ENCODE data around the gene TRPC4AP.
"Not testable (repeated sequence)": the region's sequence is repeated elsewhere in the genome, so short reads cannot be mapped to it uniquely, and the experiment has no call there.

Gene TRPC4AP

DNA sequence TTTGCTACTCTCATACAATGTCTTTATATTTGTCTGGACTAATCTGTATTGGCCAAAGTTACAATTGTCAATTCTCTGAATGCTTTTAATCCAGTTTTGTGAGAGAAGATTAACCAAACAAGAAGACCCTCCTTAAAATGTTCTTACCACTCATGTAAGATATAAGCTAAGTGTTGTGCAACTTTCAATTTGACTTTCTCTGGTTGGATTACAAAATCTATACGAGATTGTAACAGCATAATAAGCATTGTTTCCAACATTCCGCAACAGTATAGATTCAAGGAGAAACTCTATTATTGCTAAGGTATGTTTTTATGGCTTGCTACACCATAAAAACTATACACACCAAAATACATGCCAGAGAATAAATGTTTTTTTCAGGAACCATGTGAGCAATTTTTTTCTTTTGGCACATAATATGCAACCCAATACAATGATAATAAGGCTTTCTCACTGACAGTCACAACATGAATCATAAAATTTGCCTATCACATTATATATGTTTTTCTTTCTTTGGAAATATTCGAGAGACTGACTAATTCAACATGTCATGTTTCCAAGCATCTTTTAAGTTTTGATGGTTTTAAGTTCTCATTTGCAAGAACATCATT, 12.2 kb upstream of the TRPC4AP start:
- no peak for DNase-seq

DNA sequence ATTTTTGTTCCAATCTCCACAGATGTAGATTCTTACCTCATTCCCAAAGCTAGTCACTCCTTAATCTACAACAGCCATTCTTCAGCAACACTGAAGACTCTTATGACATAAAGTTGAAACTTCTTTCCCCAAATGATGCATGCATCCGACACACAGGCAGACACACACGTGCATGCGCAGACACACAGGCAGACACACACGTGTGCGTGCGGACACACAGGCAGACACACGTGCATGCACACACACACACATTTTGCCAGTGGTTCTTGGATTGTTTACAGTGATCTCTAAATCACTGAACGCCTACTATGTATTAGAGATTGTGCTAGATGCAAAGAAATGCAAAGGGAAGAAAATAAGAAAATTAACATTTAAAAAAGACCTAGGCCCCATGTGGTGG, 9.0 kb upstream of the TRPC4AP start:
- DNase-seq: no peak

DNA sequence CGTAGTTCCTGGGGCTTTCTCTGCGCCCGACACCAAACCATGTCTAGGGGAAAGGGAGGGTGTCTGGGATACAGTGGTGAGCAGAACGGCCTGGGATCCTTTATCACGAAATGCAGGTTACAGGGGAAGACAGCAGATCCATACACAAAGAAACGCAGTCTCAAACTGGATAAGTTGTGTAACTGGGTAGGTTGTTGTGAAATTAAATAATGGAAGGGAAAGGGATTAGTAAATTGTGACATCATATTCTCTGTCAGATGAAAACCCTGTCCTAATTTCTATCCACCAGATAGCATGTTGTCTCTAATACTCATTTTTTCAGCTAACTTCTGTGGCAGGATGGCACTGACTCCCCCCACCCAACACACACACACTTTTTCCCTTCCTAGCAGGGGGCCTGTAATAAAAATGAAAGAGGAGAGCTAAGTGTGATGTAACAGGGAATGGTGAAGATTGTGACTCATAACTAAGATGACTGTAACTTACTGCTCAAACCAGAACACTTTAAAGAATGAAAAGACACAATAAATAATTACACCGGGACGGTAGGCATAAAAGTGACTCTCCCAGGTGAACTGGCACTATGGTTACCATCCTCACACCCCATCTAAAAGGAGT, 769 bp upstream of the TRPC4AP start:
- no peak for DNase-seq

DNA sequence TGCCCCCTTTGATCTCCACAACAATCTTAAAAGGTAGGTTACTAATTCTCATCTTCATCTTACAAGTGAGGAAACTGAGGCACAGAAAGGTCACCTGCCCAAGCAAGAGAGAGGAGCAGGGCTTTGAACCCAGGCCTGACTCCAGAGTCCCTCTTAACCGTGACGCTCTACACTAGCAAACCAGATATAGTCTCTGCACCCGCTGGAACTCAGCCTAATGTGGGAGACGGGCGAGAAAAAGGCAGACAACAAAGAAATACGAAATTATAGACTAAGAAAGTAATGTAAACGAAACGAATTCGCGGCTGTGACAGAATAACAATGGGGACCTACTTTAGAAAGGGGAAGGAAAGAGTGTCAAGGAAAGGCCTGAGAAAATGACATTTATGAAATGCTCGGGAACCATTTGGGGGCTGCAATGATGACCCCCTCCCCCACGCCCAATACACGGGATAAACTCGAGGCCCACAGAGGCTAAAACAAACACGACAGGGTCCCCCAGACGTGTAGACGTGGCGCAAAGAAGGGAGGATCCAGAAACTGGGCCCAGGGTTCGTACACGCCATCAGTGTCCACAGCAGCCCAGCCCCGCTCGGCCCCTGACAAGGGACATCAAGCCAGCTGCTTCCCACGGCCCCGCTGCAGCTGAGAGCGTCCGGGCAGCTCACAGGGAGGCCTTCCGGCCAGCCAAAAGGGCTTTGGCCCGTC, 637 bp downstream of the TRPC4AP start:
- no peak for DNase-seq

DNA sequence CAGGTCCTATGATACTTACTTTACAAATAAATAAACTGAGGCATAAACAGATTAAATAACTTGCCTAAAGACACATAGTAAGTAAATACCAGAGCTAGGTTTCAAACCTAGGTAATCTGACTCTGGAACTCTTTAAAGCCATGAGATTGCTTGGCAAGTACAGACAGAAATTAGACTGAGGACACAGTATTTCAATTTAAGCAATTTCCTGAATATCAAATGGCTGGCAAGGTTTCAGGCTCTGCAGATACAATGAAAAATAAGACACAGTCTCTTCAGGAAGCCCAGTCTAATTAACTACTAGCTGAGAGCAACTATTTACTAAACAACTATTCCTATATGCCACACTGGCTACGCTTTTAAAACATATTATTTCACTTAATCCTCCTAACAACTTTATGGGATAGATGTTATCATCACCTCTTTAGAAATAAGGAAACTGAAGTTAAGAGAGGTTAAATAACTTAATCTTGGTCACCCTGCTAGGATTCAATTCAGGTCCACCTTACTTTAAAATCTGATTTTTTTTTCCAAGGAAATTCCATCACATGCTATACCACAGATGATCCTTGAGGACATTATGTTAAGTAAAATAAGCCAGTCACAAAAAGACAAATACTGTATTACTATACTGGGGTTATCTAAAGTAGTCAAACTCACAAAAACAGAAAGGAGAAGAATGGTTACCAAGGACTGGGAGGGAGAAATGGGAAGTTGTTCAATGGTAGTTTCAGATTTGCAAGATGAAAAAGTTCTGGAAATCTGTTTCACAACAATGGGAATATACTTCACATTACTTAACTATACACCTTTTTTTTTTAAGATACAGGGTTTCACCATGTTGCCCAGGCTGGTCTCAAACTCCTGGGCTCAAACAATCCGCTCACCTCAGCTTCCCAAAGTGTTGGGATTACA, 4.1 kb downstream of the TRPC4AP start:
- no peak for DNase-seq

DNA sequence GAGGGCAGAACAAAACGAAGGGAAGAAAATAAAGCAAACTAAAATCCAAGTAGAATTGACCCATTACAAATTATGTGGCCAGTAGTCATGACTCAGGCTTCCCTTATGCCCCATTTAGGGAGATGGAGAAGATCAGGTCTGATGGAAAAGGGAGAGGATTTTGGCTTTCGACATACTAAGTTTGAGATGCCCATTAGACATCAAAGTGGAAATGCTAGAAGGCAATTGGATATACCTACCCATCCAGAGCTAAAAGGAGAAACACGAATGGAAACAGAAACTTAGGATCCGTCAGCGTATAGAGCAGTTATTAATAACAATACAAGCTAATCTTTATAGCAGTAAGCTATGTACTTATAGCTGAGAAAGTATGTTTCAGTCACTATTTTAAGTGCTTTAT, 4.8 kb downstream of the TRPC4AP start:
- DNase-seq: no peak

DNA sequence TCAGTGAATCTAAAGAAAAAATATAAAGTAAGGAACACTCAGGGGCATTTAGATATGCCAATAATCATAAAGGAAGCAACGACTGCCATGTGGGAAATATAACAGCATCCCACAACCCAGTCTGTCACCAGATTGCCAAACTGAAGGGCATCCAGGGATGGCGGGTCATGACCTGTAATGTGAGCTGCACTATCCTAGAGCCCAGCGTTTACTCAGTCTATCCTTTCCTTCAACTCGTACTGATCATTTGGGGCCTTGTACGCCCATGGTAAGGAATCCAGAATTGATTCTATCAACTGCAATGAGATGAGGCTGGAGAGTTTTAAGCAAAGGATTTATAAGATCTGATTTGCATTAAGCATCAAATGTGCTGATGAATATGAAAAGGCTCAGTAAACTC, 5.3 kb downstream of the TRPC4AP start:
- DNase-seq: no peak

DNA sequence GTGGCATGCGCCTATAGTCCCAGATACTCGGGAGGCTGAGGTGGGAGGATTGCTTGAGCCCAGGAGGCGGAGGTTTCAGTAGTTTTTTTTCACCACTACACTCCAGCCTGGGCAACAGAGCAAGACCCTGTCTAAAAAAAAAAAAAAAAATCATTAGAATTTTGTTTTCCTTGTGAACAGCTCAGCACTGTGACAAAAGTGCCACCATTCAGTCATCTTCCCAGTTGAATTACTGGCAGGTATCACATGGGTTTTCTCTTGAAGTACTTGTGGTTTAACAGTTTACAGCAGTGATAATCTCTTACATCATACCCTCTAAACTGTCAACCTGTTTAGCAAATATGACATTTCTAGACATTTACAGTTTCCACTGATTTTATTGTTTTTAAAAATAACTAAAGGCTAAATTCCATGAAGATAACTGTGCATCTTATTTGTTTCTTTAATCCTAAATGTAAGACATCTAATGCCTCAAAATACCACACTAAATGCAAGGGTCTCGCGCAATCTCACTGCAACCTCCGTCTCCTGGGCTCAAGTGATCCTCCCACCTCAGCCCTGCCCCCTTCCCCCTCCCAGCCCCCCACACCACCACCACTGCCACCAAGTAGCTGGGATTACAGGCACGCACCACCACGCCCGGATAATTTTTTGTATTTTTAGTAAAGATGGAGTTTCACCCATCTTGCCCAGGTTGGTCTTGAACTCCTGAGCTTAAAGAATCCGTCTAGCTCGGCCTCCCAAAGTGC, 7.0 kb downstream of the TRPC4AP start:
- DNase-seq: peak; percentile 55

DNA sequence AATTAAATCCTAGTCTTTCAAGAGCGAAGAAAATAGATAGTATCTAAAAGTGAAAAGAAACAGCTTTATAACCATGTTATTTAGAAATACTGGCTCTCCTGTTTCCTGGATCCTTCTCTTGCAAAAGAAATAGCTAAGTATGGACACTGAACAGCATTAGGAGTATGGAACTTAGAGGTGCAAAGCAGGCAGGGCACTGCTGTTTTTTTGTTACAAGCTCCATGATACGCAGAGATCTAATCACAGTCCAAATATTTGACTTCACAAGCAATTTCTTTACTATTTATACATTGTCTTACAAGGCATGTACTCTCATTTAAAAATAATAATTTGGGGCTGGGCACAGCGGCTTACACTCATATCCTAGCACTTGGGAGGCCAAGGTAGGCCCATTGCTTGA, 7.6 kb downstream of the TRPC4AP start:
- DNase-seq: no peak

DNA sequence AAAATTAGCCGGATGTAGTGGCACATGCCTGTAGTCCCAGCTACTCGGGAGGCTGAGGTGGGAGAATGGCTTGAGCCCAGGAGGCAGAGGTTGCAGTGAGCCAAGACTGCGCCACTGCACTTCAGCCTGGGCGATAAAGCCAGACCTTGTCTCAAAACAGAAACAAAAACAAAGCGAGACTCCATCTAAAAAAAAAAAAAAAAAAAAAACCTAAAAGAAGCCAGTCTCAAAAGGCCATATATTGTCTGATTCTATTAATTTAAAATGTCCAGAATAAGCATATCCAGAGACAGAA, 12.3 kb downstream of the TRPC4AP start:
- not testable (repeated sequence) for DNase-seq

DNA sequence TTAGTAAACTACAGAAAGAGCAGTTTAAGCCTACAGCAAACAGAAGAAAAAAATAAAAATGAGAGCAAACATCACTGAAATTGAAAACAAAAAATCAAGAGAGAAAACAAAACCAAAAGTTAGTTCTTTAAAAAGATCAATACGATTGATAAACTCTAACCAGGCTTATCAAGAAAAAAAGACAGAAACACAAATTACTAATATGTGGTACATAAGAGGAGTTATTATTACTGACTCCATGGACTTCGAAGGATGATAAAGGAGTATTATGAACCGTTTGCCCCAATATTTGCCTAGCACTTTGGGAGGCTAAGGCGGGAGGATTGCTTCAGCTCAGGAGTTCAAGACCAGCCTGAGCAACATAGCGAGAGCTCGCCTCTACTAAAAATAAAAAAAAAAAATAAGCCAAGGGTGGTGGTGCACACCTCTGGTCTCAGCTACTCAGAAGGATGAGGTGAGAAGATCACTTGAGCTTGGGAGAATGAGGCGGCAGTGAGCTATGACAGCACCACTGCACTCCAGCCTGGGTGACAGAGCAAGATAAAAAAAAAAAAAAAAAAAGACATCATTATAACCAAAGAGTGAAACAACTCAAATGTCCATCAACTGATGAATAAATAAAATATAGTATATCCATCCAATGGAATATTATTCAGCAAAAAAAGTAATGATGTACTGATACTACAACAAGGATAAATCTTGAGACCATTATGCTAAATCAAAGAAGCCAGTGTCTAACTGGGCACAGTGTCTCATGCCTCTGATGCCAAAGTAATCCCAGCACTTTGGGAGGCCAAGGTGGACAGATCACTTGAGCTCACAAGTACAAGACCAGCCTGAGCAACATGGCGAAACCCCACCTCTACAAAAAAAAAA, 12.9 kb downstream of the TRPC4AP start:
- DNase-seq: no peak

DNA sequence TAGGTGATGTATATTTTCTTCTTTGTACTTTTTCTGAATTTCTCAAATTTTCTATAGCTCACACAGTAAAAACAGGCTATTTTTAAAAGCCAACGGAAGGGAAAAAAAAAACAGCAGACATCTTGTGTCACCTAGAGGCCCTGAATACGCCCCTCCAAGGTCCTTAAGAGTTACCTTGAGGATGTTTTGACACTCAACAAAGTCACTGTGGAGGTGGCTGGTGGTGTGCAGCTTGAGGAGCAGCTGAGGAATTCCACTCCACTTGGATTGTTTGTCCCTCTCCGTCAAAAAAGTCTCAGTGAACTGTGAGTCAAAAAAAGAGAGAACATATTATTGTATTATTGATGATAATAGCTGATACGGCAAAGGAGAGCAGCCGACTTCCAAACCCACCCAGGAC, 14.7 kb downstream of the TRPC4AP start:
- no peak for DNase-seq

DNA sequence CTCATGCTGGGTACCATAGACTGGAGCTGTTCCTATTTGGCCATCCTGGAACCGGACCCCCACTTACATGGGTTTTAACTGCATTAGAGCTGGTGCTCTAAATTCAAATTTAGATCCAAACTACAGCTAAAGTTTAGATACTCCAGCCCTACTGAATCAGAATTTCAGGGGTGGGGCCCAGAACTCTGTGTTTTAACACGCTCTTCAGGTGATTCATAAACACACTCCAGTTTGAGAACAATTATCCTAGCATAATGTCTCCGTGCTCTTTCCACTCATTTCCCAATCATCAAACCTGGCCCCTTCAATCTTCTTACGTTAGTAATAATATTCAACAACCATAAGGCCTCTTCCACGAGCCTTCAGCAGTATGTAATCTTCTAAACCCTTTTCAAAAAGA, 15.3 kb downstream of the TRPC4AP start:
- DNase-seq: no peak

DNA sequence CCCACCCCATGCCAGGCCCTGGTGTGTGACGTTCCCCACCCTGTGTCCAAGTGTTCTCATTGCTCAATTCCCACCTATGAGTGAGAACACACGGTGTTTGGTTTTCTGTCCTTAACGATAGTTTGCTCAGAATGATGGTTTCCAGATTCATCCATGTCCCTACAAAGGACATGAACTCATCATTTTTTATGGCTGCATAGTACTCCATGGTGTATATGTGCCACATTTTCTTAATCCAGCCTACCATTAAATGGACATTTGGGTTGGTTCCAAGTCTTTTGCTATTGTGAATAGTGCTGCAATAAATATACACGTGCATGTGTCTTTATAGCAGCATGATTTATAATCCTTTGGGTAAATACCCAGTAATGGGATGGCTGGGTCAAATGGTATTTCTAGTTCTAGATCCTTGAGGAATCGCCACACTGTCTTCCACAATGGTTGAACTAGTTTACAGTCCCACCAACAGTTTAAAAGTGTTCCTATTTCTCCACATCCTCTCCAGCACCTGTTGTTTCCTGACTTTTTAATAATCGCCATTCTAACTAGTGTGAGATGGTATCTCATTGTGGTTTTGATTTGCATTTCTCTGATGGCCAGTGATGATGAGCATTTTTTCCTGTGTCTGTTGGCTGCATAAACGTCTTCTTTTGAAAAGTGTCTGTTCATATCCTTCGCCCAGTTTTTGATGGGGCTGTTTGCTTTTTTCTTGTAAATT, 21.0 kb downstream of the TRPC4AP start:
- DNase-seq: not testable (repeated sequence)

DNA sequence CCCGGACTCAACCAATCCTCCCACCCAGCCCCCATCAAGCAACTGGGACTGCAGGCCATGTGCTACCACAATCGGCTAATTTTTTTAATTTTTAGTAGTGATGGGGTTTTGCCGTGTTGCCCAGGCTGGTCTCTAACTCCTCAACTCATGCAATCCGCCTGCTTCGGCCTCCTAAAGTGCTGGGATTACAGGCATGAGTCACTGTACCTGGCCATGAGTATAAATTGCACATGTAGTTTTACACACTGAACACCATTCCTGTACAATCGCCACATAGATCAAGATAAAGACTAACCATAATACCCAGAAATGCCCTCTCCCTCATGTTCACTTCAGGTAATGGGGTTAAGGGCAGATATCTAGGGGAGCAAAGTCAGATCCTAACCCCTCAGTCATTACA, 26.4 kb downstream of the TRPC4AP start:
- DNase-seq: no peak

DNA sequence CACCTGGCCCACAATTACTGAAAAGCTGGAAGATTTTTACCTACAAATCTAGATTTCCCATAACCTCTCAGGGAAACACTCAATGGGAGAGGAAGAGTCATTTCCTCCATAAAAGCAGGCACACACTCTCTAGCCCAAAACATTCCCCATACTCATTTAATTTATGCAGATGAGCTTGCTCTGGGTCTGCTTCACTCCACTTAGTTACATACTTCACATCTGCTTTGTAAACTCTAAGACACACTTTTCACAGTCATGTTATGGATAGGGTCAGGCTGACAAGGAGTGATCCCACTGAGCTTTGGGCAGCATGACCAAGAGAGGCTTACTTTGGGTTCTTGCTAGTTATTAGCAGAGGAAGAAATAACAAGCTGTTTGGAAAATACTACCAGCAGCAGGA, 27.4 kb downstream of the TRPC4AP start:
- DNase-seq: no peak

DNA sequence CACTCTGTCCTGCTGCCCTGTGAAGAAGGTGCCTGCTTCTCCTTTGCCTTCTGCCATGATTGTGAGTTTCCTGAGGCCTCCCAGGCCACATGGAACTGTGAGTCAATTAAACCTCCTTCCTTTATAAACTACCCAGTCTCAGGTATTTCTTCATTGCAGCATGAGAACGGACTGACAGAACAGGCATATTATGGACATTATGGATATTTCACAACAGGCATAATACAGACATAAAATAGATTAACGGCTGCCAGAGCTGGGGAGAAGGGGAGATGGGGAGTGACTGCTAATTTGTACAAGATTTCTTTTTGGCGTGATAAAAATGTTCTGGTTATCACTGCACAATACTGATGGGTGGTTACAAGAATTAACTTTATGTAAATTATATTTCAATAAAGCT, 29.4 kb downstream of the TRPC4AP start:
- no peak for DNase-seq

DNA sequence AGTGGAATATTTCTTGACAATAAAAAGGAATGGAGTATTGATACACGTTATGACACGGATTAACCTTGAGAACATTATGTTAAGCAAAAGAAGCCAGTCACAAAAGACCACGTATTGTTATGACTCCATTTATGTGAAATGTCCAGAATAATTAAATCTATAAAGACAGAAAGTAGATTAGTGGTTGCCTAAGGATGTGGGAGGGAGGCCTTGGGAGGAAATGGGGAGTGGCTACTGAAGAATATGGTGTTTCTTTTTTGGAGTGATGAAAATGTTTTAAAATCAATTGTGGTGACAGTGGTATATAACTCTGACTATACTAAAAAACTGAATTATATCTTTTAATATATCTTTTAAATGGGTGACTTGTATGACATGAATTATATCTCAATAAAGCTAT, 30.1 kb downstream of the TRPC4AP start:
- no peak for DNase-seq

DNA sequence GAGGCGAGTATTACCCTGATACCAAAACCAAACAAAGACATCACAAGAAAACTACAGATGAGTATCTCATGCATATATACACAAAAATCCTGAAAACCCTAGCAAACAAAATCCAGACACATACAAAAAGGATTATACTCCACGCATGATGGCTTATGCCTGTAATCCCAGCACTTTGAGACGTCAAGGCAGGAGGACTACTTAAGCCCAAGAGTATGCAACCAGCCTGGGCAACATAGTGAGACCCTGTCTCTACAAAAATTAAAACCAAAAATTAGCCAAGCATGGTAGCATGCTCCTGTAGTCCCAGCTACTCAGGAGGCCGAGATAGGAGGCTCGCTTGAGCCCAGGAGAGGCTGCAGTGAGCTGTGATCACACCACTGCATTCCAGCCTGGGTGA, 32.4 kb downstream of the TRPC4AP start:
- DNase-seq: no peak

DNA sequence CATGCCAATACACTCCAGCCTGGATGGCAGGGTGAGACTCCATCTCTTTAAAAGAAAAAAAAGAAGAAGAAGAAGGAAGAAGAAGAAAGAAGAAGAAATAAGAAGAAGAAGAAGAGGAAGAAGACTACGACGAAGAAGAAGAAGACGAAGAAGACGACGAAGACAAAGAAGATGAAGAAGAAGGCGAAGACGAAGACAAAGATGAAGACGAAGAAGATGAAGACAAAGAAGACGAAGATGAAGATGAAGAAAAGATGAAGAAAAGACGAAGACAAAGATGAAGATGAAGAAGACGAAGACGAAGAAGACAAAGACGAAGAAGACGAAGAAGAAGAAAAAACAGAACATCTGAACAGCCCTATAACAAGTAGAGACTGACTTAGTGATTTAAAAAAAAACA, 33.0 kb downstream of the TRPC4AP start:
- no peak for DNase-seq

DNA sequence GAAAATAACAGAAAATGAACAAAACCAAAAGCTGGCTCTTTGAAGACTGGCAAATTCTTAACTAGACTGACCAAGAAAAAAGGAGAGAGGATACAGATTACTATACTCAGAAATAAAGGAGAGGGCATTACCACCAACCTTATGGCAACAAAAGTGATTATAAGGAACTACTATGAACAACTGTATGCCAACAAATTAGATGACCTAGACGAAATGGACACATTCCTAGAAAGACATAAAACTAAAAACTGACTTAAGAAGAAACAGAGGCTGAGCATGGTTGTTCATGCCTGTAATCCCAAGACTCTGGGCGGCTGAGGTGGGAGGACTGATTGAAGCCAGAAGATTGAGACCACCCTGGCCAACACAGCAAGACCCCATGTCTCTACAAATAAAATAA, 33.5 kb downstream of the TRPC4AP start:
- DNase-seq: no peak

Data from CD4-positive, alpha-beta T cell treated with Interleukin-21 for 1 hour (primary cell).